Transverse colon (tissue), 3 donors: ENCODE measurements around the gene HECTD4.

Experiments
- POLR2A ChIP-seq: fragments of 450-650 bp; IDR thresholded peaks from one replicate; pipeline ENCODE4 v1.6.1; 2016; ENCODE audit warnings: antibody characterized with exemption, mild to moderate bottlenecking, moderate library complexity
- TF ChIP-seq, protein P1 (sequence below), 5 experiments: fragments of 200-600 bp in 3 of 5; fragments of 450-650 bp in 2 of 5; sonication (generic) in 3 of 5; IDR thresholded peaks; 1 replicate in 2 of 5; 2 replicates in 3 of 5; pipeline ENCODE4 v1.5.1; 2016 to 2017; ENCODE audit warnings: antibody characterized with exemption in 5 of 5, inconsistent platforms in 3 of 5, mild to moderate bottlenecking in 2 of 5, moderate library complexity in 1 of 5

DNA sequence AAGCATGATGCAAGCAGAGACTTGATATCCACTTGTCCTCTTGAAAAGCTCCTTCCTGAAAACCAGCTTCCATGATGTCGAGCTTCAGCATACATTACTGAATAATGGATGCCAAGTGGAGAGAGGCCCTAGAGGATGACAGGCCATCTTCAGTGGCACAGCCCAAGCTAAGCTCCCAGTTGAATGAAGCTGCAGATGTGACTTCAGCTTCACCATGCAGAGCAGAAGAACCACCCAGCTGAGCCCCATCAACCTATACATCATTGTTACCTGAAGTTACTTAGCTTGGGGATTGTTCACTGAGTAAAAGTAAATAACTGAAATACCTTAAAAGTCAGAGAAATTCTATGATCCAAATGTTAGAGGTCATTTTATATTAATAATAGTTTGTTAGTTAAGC lies 93.6 kb downstream of the HECTD4 start:
- no peak for TF ChIP-seq POLR2A
- TF ChIP-seq, protein P1, sequence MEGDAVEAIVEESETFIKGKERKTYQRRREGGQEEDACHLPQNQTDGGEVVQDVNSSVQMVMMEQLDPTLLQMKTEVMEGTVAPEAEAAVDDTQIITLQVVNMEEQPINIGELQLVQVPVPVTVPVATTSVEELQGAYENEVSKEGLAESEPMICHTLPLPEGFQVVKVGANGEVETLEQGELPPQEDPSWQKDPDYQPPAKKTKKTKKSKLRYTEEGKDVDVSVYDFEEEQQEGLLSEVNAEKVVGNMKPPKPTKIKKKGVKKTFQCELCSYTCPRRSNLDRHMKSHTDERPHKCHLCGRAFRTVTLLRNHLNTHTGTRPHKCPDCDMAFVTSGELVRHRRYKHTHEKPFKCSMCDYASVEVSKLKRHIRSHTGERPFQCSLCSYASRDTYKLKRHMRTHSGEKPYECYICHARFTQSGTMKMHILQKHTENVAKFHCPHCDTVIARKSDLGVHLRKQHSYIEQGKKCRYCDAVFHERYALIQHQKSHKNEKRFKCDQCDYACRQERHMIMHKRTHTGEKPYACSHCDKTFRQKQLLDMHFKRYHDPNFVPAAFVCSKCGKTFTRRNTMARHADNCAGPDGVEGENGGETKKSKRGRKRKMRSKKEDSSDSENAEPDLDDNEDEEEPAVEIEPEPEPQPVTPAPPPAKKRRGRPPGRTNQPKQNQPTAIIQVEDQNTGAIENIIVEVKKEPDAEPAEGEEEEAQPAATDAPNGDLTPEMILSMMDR (IDR thresholded peaks at IDR 0.05), result no peak
